Measurements from ENCODE around the gene AP2A1.

The AP2A1 gene

GRCh38 chr19:49807058-49807903, 40.5 kb downstream of the AP2A1 start:
- no peak overlapping the region for H3K27ac ChIP-seq (ENCODE audit: low read length)
- H3K36me3 ChIP-seq (ENCODE audit: control insufficient read depth in 1 of 2, insufficient read depth in 2 of 2, low read length in 2 of 2): peaks cover 9 to 25% of the 10 kb centered on the region in 2 donors

GRCh38 chr19:49807904-49808675, 41.3 kb downstream of the AP2A1 start:
- Histone ChIP-seq H3K36me3 (ENCODE audit: control insufficient read depth in 1 of 2, insufficient read depth in 2 of 2, low read length in 2 of 2) (peaks cover 7 to 20% of the 10 kb centered on the region in 2 donors), H3K4me1 (ENCODE audit: control insufficient read depth in 1 of 2, insufficient read depth in 2 of 2, low read length in 2 of 2) (peaks cover 0 to 19% of the 10 kb centered on the region in 2 donors), H3K27ac (ENCODE audit: low read length) (no peak overlapping the region), H3K4me3 (ENCODE audit: low read depth in 1 of 2, low read length in 2 of 2) (peak overlapping the region in 1 of 2 donors; percentile 87), H3K9me3 (ENCODE audit: control insufficient read depth in 1 of 2, low read length in 2 of 2) (no peaks in the 10 kb centered on the region), H3K27me3 (ENCODE audit: low read depth, low read length) (no peaks in the 10 kb centered on the region)

More at GRCh38 chr19:49807058-49807903, 40.5 kb downstream of the AP2A1 start:
- peaks cover 0 to 14% of the 10 kb centered on the region in 2 donors for H3K4me1 ChIP-seq (ENCODE audit: control insufficient read depth in 1 of 2, insufficient read depth in 2 of 2, low read length in 2 of 2)
- no peak overlapping the region for H3K4me3 ChIP-seq (ENCODE audit: low read depth in 1 of 2, low read length in 2 of 2)
- no peaks in the 10 kb centered on the region for H3K27me3 ChIP-seq (ENCODE audit: low read depth, low read length)
- no peaks in the 10 kb centered on the region for H3K9me3 ChIP-seq (ENCODE audit: control insufficient read depth in 1 of 2, low read length in 2 of 2)

GRCh38 chr19:49808711-49809159, 41.9 kb downstream of the AP2A1 start:
- Histone ChIP-seq H3K36me3 (ENCODE audit: control insufficient read depth in 1 of 2, insufficient read depth in 2 of 2, low read length in 2 of 2) (peaks cover under 1 to 13% of the 10 kb centered on the region in 2 donors), H3K4me1 (ENCODE audit: control insufficient read depth in 1 of 2, insufficient read depth in 2 of 2, low read length in 2 of 2) (peaks cover 0 to 19% of the 10 kb centered on the region in 2 donors), H3K4me3 (ENCODE audit: low read depth in 1 of 2, low read length in 2 of 2) (peak overlapping the region; percentile 59 to 87), H3K27ac (ENCODE audit: low read length) (no peak overlapping the region), H3K27me3 (ENCODE audit: low read depth, low read length) (no peaks in the 10 kb centered on the region), H3K9me3 (ENCODE audit: control insufficient read depth in 1 of 2, low read length in 2 of 2) (no peaks in the 10 kb centered on the region)

GRCh38 chr19:49809160-49809940, 42.5 kb downstream of the AP2A1 start:
- Histone ChIP-seq H3K4me1 (ENCODE audit: control insufficient read depth in 1 of 2, insufficient read depth in 2 of 2, low read length in 2 of 2) (peaks cover 0 to 25% of the 10 kb centered on the region in 2 donors), H3K9me3 (ENCODE audit: control insufficient read depth in 1 of 2, low read length in 2 of 2) (no peaks in the 10 kb centered on the region), H3K36me3 (ENCODE audit: control insufficient read depth in 1 of 2, insufficient read depth in 2 of 2, low read length in 2 of 2) (peaks cover 0 to 11% of the 10 kb centered on the region in 2 donors), H3K27ac (ENCODE audit: low read length) (peak overlapping the region; percentile 29), H3K4me3 (ENCODE audit: low read depth in 1 of 2, low read length in 2 of 2) (peak overlapping the region; percentile 59 to 87), H3K27me3 (ENCODE audit: low read depth, low read length) (no peaks in the 10 kb centered on the region)

GRCh38 chr19:49809941-49810389, 43.2 kb downstream of the AP2A1 start:
- Histone ChIP-seq H3K4me3 (ENCODE audit: low read depth in 1 of 2, low read length in 2 of 2) (peak overlapping the region; percentile 59 to 87), H3K4me1 (ENCODE audit: control insufficient read depth in 1 of 2, insufficient read depth in 2 of 2, low read length in 2 of 2) (peaks cover 0 to 25% of the 10 kb centered on the region in 2 donors), H3K27ac (ENCODE audit: low read length) (peak overlapping the region; percentile 29), H3K27me3 (ENCODE audit: low read depth, low read length) (no peaks in the 10 kb centered on the region), H3K36me3 (ENCODE audit: control insufficient read depth in 1 of 2, insufficient read depth in 2 of 2, low read length in 2 of 2) (peaks cover 0 to 11% of the 10 kb centered on the region in 2 donors), H3K9me3 (ENCODE audit: control insufficient read depth in 1 of 2, low read length in 2 of 2) (no peaks in the 10 kb centered on the region)

GRCh38 chr19:49811328-49811727, 44.5 kb downstream of the AP2A1 start:
- Histone ChIP-seq H3K27ac (ENCODE audit: low read length) (no peak overlapping the region), H3K4me1 (ENCODE audit: control insufficient read depth in 1 of 2, insufficient read depth in 2 of 2, low read length in 2 of 2) (peaks cover 0 to 25% of the 10 kb centered on the region in 2 donors), H3K36me3 (ENCODE audit: control insufficient read depth in 1 of 2, insufficient read depth in 2 of 2, low read length in 2 of 2) (peaks cover 0 to 10% of the 10 kb centered on the region in 2 donors), H3K9me3 (ENCODE audit: control insufficient read depth in 1 of 2, low read length in 2 of 2) (no peaks in the 10 kb centered on the region), H3K4me3 (ENCODE audit: low read depth in 1 of 2, low read length in 2 of 2) (no peak overlapping the region), H3K27me3 (ENCODE audit: low read depth, low read length) (no peaks in the 10 kb centered on the region)

GRCh38 chr19:49812452-49812996, 45.7 kb downstream of the AP2A1 start:
- Histone ChIP-seq H3K4me3 (ENCODE audit: low read depth in 1 of 2, low read length in 2 of 2) (peak overlapping the region; percentile 64 to 99), H3K36me3 (ENCODE audit: control insufficient read depth in 1 of 2, insufficient read depth in 2 of 2, low read length in 2 of 2) (peaks cover 0 to 2% of the 10 kb centered on the region in 2 donors), H3K27ac (ENCODE audit: low read length) (peak overlapping the region; percentile 99), H3K4me1 (ENCODE audit: control insufficient read depth in 1 of 2, insufficient read depth in 2 of 2, low read length in 2 of 2) (peaks cover 0 to 21% of the 10 kb centered on the region in 2 donors), H3K9me3 (ENCODE audit: control insufficient read depth in 1 of 2, low read length in 2 of 2) (no peaks in the 10 kb centered on the region), H3K27me3 (ENCODE audit: low read depth, low read length) (no peaks in the 10 kb centered on the region)

GRCh38 chr19:49812997-49813861, 46.4 kb downstream of the AP2A1 start, which contains the start of gene FUZ:
Gene FUZ, minus strand, starts transcription at chr19:49813292. Its CDS starts 186 bp downstream, at chr19:49813106.
- Histone ChIP-seq H3K4me1 (ENCODE audit: control insufficient read depth in 1 of 2, insufficient read depth in 2 of 2, low read length in 2 of 2) (peaks cover 0 to 17% of the 10 kb centered on the region in 2 donors), H3K4me3 (ENCODE audit: low read depth in 1 of 2, low read length in 2 of 2) (peak within 1 kb of the TSS; percentile 64 to 99), H3K9me3 (ENCODE audit: control insufficient read depth in 1 of 2, low read length in 2 of 2) (no peaks in the 10 kb centered on the region), H3K36me3 (ENCODE audit: control insufficient read depth in 1 of 2, insufficient read depth in 2 of 2, low read length in 2 of 2) (peaks cover 0 to 8% of the 10 kb centered on the region in 2 donors), H3K27me3 (ENCODE audit: low read depth, low read length) (no peaks in the 10 kb centered on the region), H3K27ac (ENCODE audit: low read length) (peak within 1 kb of the TSS; percentile 99)

- H3K36me3 ChIP-seq (ENCODE audit: control insufficient read depth in 1 of 2, insufficient read depth in 2 of 2, low read length in 2 of 2): peaks cover 0 to 9% of the 10 kb centered on the region in 2 donors
- peak overlapping the region; percentile 99 for H3K27ac ChIP-seq (ENCODE audit: low read length)
Measured at GRCh38 chr19:49814010-49814409, 47.2 kb downstream of the AP2A1 start.

GRCh38 chr19:49816590-49816989, 49.8 kb downstream of the AP2A1 start:
- peaks cover 7 to 25% of the 10 kb centered on the region in 2 donors for H3K4me1 ChIP-seq (ENCODE audit: control insufficient read depth in 1 of 2, insufficient read depth in 2 of 2, low read length in 2 of 2)
- H3K36me3 ChIP-seq (ENCODE audit: control insufficient read depth in 1 of 2, insufficient read depth in 2 of 2, low read length in 2 of 2): peaks cover 4 to 14% of the 10 kb centered on the region in 2 donors
- H3K9me3 ChIP-seq (ENCODE audit: control insufficient read depth in 1 of 2, low read length in 2 of 2): no peaks in the 10 kb centered on the region
- H3K4me3 ChIP-seq (ENCODE audit: low read depth in 1 of 2, low read length in 2 of 2): no peak overlapping the region
- no peaks in the 10 kb centered on the region for H3K27me3 ChIP-seq (ENCODE audit: low read depth, low read length)
- no peak overlapping the region for H3K27ac ChIP-seq (ENCODE audit: low read length)

More at GRCh38 chr19:49814010-49814409, 47.2 kb downstream of the AP2A1 start:
- Histone ChIP-seq H3K4me1 (ENCODE audit: control insufficient read depth in 1 of 2, insufficient read depth in 2 of 2, low read length in 2 of 2) (peaks cover 1 to 18% of the 10 kb centered on the region in 2 donors), H3K9me3 (ENCODE audit: control insufficient read depth in 1 of 2, low read length in 2 of 2) (no peaks in the 10 kb centered on the region), H3K27me3 (ENCODE audit: low read depth, low read length) (no peaks in the 10 kb centered on the region), H3K4me3 (ENCODE audit: low read depth in 1 of 2, low read length in 2 of 2) (peak overlapping the region in 1 of 2 donors; percentile 99)

Data from muscle layer of duodenum (tissue), 2 donors.